PFSK-1 (cell line): ENCODE results near the gene NACC1.

Experiments used
- FOXP2 ChIP-seq: optimal IDR thresholded peaks from 2 replicates; pipeline ENCODE3; 2011; ENCODE audit warnings: borderline replicate concordance, control low read depth, inconsistent platforms; ENCODE audit not compliant: insufficient read depth; ENCODE audit errors: extremely low read length, extremely low read depth
- POLR2AphosphoS5 ChIP-seq: IDR thresholded peaks from 2 replicates; pipeline ENCODE4 v1.6.1; 2012; ENCODE audit warnings: low read depth, mild to moderate bottlenecking, control low read depth, low read length, moderate library complexity
- REST ChIP-seq, 2 experiments: IDR thresholded peaks; 2 replicates each; pipeline versions ENCODE4 v1.6.1 to v1.8.0; 2011 to 2012; ENCODE audit warnings: low read depth in 2 of 2, low read length in 2 of 2, control low read depth in 1 of 2, inconsistent platforms in 1 of 2, mild to moderate bottlenecking in 1 of 2, moderate library complexity in 1 of 2; ENCODE audit not compliant: insufficient read depth in 1 of 2
- SIN3A ChIP-seq: IDR thresholded peaks from 2 replicates; pipeline ENCODE4 v1.6.1; 2012; ENCODE audit warnings: mild to moderate bottlenecking, low read length, moderate library complexity, borderline replicate concordance; ENCODE audit not compliant: insufficient read depth
- TAF1 ChIP-seq: IDR thresholded peaks from 2 replicates; pipeline ENCODE4 v1.6.1; 2012; ENCODE audit warnings: low read length, control low read depth, borderline replicate concordance; ENCODE audit not compliant: insufficient read depth

NACC1 gene

GRCh38 chr19:13138171-13138915 lies 20.3 kb downstream of the NACC1 start:
- TF ChIP-seq POLR2AphosphoS5 = no peak
- no peak for TF ChIP-seq FOXP2
- TF ChIP-seq REST (IDR thresholded peaks at IDR 0.05; ENCODE audit: insufficient read depth in 1 of 2, low read depth in 2 of 2, low read length in 2 of 2) = no peak
- TF ChIP-seq TAF1 = no peak
- TF ChIP-seq SIN3A = no peak

GRCh38 chr19:13138916-13139198 lies 20.8 kb downstream of the NACC1 start:
- TF ChIP-seq TAF1 (no peak), REST (IDR thresholded peaks at IDR 0.05; ENCODE audit: insufficient read depth in 1 of 2, low read depth in 2 of 2, low read length in 2 of 2) (no peak), POLR2AphosphoS5 (no peak), SIN3A (no peak), FOXP2 (no peak)

- TF ChIP-seq FOXP2 (no peak), SIN3A (no peak), POLR2AphosphoS5 (no peak), REST (IDR thresholded peaks at IDR 0.05; ENCODE audit: insufficient read depth in 1 of 2, low read depth in 2 of 2, low read length in 2 of 2) (no peak), TAF1 (no peak)
Observed at GRCh38 chr19:13139633-13140311, 21.7 kb downstream of the NACC1 start.

GRCh38 chr19:13146763-13147563 lies 28.9 kb downstream of the NACC1 start:
- TF ChIP-seq FOXP2 = no peak
- TF ChIP-seq POLR2AphosphoS5 = no peak
- TF ChIP-seq SIN3A = no peak
- TF ChIP-seq TAF1 = no peak
- no peak for TF ChIP-seq REST (IDR thresholded peaks at IDR 0.05; ENCODE audit: insufficient read depth in 1 of 2, low read depth in 2 of 2, low read length in 2 of 2)
